AG04450 (cell line): ENCODE results near the gene SBK1. TPM values are rescaled to one million over a fixed set of nuclear protein-coding genes. Genes with fewer than 3 reads are reported as not detected.

Experiments
- CTCF ChIA-PET: fragments of 300-600, 350-600 bp; formaldehyde crosslinking; extraction: SDS; loops from one replicate; lab custom pipeline; 2022; ENCODE audit warnings: antibody characterized with exemption, inconsistent platforms; lab: Charles Lee
- POLR2A ChIA-PET: fragments of 350-600 bp; formaldehyde crosslinking; extraction: SDS; loops from one replicate; lab custom pipeline; 2021; ENCODE audit warnings: antibody characterized with exemption, inconsistent platforms; lab: Yijun Ruan, JAX
- DNase-seq: peaks from one replicate; pipeline ENCODE4 v3.0.0-alpha.2; 2011; ENCODE audit warnings: low read depth, low spot score
- H3K27ac ChIP-seq: one replicate; pipeline ENCODE4 v1.5.1; 2012; ENCODE audit warnings: low read depth, low read length, control low read depth
- H3K27me3 ChIP-seq: one replicate; pipeline ENCODE4 v1.6.0; 2012; ENCODE audit warnings: low read length; ENCODE audit not compliant: control insufficient read depth, insufficient read depth
- H3K4me3 ChIP-seq: 2 replicates; pipeline ENCODE4 v1.5.1; 2011; ENCODE audit warnings: mild to moderate bottlenecking, low read depth, low read length, control low read depth
- H3K9me3 ChIP-seq: 2 replicates; pipeline ENCODE4 v1.5.1; 2012; ENCODE audit warnings: low read length; ENCODE audit not compliant: control insufficient read depth, insufficient read depth
- CTCF ChIP-seq: IDR thresholded peaks from 2 replicates; pipeline ENCODE4 v1.5.1; 2011; ENCODE audit warnings: low read depth, low read length, control low read depth, inconsistent platforms
- polyA plus RNA-seq: library from polyadenylated mRNA; depleted of rRNA; stranded (reverse); fragments of >200 nt; gene quantifications from 2 replicates; pipeline ENCODE4 v1.2.3, GENCODE V29; 2011

The SBK1 gene
- polyA plus RNA-seq, 1 experiment = 0.02 TPM

- Histone ChIP-seq H3K27ac (no peak overlapping the region), H3K4me3 (no peak overlapping the region), H3K9me3 (no peaks in the 10 kb centered on the region), H3K27me3 (peaks cover 20% of the 10 kb centered on the region)
- ChIA-PET POLR2A (no interaction called here), CTCF (no interaction called here)
- no peak for TF ChIP-seq CTCF
- DNase-seq = no peak
These were observed 6.7 kb upstream of the SBK1 start for GRCh38 chr16:28285649-28286048.

- no peak overlapping the region for H3K27ac ChIP-seq
- H3K27me3 ChIP-seq = peaks cover 28% of the 10 kb centered on the region
- no peaks in the 10 kb centered on the region for H3K9me3 ChIP-seq
- ChIA-PET POLR2A (no interaction called here), CTCF (interaction anchor here (2.6 kb wide), 1 partner anchor 10 kb away, joined by 13 read pairs; no protein-coding TSS in a partner anchor)
- TF ChIP-seq CTCF = no peak
- DNase-seq = no peak
- no peak overlapping the region for H3K4me3 ChIP-seq
These were observed 4.2 kb upstream of the SBK1 start for GRCh38 chr16:28288114-28288513.

GRCh38 chr16:28289048-28289447 lies 3.3 kb upstream of the SBK1 start:
- no peak for DNase-seq
- Histone ChIP-seq H3K4me3 (no peak overlapping the region), H3K27me3 (peaks cover 36% of the 10 kb centered on the region), H3K9me3 (no peaks in the 10 kb centered on the region), H3K27ac (no peak overlapping the region)
- CTCF ChIA-PET = interaction anchor here (2.6 kb wide), 1 partner anchor 11 kb away, joined by 13 read pairs; no protein-coding TSS in a partner anchor
- POLR2A ChIA-PET = no interaction called here
- no peak for TF ChIP-seq CTCF

GRCh38 chr16:28289939-28290858 lies 2.1 kb upstream of the SBK1 start:
- no peak for DNase-seq
- CTCF ChIA-PET = no interaction called here
- TF ChIP-seq CTCF = no peak
- Histone ChIP-seq H3K9me3 (no peaks in the 10 kb centered on the region), H3K27ac (no peak overlapping the region), H3K4me3 (no peak overlapping the region), H3K27me3 (peaks cover 41% of the 10 kb centered on the region)
- POLR2A ChIA-PET = no interaction called here

- DNase-seq = no peak
- Histone ChIP-seq H3K9me3 (no peaks in the 10 kb centered on the region), H3K27me3 (peaks cover 39% of the 10 kb centered on the region), H3K4me3 (no peak overlapping the region), H3K27ac (no peak overlapping the region)
- TF ChIP-seq CTCF = no peak
- CTCF ChIA-PET = no interaction called here
- POLR2A ChIA-PET = interaction anchor here (0.6 kb wide), 1 partner anchor 319 kb away, joined by 4 read pairs; the partner anchor contains the start of gene SULT1A1
These were observed 1.5 kb upstream of the SBK1 start for GRCh38 chr16:28290859-28291254.
